ENCODE results near the gene SLC12A3.

The SLC12A3 gene

DNA sequence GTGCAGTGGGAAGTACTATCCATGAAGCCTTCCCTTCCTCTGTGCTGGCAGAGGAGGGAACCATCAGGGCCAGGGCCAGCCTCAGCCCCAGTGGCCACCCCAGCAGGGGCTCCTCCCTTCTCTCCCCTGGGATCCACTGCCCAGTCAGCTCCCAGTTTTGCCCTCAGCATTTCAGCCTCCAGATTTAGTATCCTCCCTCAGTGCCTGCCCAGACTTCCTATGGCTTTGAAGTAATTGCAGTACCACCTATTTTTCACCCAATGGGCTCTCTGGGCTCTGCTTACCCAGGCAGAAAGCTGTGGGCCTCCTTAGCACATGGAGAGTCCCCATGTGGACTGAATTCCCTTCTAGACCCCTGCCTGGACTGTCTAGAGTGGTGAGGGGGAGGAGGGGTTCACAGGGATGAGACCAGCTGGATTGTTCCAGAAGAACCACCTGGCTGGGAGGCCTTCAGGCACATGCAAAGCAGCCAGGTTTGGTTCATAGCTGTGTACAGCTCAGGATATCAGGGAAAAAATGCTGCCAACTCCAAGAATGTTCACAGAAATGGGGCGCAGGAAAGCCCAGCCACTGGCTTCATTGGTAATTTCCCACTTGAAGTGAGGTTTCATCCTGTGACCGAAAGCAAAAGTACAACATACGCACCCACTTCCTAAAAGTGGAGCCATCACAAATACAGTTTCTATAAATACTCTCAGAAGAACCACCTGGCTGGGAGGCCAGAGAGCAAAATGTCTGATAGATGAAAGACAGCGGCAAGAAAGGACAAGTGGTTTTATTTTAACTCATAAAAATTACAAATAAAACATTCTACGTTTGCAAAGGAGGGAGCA, 51.8 kb downstream of the SLC12A3 start:
- no peak overlapping the region for H3K4me3 ChIP-seq (ENCODE audit: low read depth, low read length)
- DNase-seq (ENCODE audit: low read depth): no peak

DNA sequence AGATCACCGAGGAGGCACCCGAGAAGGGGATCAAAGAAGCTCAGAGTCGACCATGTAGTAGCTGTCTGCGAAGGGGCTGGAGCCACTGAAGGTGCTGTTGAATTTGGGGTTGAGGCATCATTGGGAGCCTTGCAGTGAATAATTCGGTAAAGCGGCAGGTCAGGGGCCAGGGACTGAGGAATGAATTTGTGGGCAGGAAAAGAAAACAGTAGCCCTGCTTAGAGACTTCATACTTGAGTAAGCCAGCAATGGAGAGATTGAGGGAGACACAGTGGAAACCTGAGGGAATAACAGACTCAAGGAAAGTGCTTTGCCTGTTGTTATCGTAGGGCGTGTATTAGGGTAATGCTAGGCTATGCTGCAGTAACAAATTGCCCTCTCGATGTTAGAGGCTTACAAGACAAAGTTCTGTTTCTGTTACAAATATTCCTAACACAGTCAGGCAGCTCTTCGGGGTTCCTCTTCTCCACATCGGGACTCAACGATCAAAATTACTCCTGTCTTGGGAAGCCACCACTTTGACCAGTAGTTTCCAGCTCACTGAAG, 53.5 kb downstream of the SLC12A3 start:
- TF ChIP-seq, protein P1, sequence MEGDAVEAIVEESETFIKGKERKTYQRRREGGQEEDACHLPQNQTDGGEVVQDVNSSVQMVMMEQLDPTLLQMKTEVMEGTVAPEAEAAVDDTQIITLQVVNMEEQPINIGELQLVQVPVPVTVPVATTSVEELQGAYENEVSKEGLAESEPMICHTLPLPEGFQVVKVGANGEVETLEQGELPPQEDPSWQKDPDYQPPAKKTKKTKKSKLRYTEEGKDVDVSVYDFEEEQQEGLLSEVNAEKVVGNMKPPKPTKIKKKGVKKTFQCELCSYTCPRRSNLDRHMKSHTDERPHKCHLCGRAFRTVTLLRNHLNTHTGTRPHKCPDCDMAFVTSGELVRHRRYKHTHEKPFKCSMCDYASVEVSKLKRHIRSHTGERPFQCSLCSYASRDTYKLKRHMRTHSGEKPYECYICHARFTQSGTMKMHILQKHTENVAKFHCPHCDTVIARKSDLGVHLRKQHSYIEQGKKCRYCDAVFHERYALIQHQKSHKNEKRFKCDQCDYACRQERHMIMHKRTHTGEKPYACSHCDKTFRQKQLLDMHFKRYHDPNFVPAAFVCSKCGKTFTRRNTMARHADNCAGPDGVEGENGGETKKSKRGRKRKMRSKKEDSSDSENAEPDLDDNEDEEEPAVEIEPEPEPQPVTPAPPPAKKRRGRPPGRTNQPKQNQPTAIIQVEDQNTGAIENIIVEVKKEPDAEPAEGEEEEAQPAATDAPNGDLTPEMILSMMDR (conservative IDR thresholded peaks at IDR 0.05; ENCODE audit: low read depth, low read length): no peak
- H3K4me3 ChIP-seq (ENCODE audit: low read depth, low read length): no peak overlapping the region
- peak; percentile 68 for DNase-seq (ENCODE audit: low read depth)

More for the DNA sequence above, 51.8 kb downstream of the SLC12A3 start:
- TF ChIP-seq, protein P1 (conservative IDR thresholded peaks at IDR 0.05; ENCODE audit: low read depth, low read length): no peak

DNA sequence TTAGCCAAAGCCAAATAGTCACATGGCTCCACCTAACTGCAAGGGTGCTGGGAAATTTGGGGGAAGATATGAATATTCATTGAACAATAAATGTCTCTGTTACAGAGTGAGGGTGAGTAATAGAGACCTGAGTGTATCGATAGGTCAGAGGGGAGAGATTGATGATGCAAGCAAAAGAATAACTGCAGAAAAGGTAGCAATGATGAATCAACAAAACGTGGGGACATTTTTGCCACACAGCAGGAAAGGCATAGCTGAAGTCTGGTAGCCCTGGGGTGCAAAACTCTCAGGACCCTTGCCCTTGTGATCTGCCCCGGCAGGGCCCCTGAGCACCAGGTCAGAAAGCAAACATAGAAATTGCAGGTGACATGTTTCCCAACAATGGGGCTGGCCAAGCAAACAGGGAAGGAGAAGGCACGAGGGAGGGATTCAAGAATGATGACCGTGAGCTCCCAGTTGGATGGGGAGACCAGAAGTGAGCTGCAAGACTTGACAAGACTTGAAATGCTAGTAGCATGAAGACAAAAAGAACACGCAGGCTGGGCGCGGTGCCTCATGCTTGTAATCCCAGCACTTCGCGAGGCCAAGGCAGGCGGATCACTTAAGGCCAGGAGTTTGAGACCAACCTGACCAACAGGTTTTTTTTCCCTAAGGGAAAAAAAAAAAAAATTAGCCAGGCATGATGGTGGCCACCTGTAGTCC, 54.2 kb downstream of the SLC12A3 start:
- no peak for DNase-seq (ENCODE audit: low read depth)
- TF ChIP-seq, protein P1 (conservative IDR thresholded peaks at IDR 0.05; ENCODE audit: low read depth, low read length): no peak

DNA sequence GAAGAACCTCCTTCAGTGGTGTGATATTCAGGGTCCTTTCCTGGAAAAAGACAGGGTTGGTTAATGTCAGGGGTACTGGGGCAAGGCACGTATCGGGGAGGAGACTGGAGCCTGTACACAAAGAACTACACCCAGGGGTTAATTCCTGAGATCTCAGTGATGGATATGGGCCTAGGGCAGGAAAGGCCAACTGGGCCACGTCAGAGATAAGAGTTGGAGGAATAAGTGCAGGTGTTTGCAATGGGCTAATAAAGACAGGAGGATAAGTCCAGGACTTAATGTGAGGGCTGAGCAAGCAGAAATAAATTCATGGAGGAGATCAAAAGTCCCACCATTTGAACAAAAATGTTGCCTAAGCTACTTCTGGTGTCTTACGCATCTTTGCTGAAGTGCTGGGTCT, 56.6 kb downstream of the SLC12A3 start:
- no peak for DNase-seq (ENCODE audit: low read depth)
- H3K4me3 ChIP-seq (ENCODE audit: low read depth, low read length): no peak overlapping the region
- TF ChIP-seq, protein P1 (conservative IDR thresholded peaks at IDR 0.05; ENCODE audit: low read depth, low read length): no peak

More for the DNA sequence above, 54.2 kb downstream of the SLC12A3 start:
- no peak overlapping the region for H3K4me3 ChIP-seq (ENCODE audit: low read depth, low read length)

GRCh38 chr16:56923481-56924091, 58.6 kb downstream of the SLC12A3 start:
- no peak overlapping the region for H3K4me3 ChIP-seq (ENCODE audit: low read depth, low read length)
- TF ChIP-seq, protein P1 (conservative IDR thresholded peaks at IDR 0.05; ENCODE audit: low read depth, low read length): no peak
- peak; percentile 70 for DNase-seq (ENCODE audit: low read depth)

DNA sequence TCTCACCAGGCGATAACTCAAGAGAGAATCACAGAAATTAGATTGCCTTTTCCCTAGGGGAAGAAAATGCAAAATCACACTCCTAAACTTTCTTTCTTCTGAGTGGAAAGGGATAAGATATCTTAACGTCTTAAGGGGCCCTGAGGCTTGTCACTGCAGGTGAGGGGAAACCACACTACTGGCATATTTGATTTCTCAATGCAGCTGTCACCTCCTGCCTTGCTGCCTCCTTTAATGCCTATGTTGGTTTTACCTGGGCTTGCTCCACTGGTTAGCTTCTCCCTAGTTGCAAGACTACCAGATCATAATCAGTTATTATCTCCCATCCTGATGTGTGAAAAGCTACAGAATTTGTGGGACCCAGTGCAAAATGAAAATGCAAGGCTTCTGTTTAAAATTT, 62.5 kb downstream of the SLC12A3 start:
- H3K4me3 ChIP-seq (ENCODE audit: low read depth, low read length): no peak overlapping the region
- DNase-seq (ENCODE audit: low read depth): no peak
- TF ChIP-seq, protein P1 (conservative IDR thresholded peaks at IDR 0.05; ENCODE audit: low read depth, low read length): no peak
